Stimulated activated CD8-positive, alpha-beta memory T cell treated with anti-CD3 and anti-CD28 coated beads, Interleukin-12 subunit alpha, Interleukin-12 subunit beta, amount 100 ng/mL, for 1 hour (primary cell): Measurements from ENCODE around the gene TP53I3.
"Not testable (repeated sequence)": the region's sequence is repeated elsewhere in the genome, so short reads cannot be mapped to it uniquely, and the experiment has no call there.

Experiments
- DNase-seq: peaks from one replicate; pipeline ENCODE4 v3.0.0-alpha.2; 2020; ENCODE audit warnings: low read depth

TP53I3 gene

GRCh38 chr2:24054366-24055010 is 30.1 kb downstream of the TP53I3 start:
- no peak for DNase-seq

GRCh38 chr2:24052951-24053350 is 31.7 kb downstream of the TP53I3 start:
- no peak for DNase-seq

- DNase-seq: no peak
Observed at GRCh38 chr2:24051833-24052232, 32.8 kb downstream of the TP53I3 start.

GRCh38 chr2:24050041-24050979 is 34.3 kb downstream of the TP53I3 start:
- DNase-seq: no peak

GRCh38 chr2:24049485-24050021 is 35.1 kb downstream of the TP53I3 start, which contains the start of gene FKBP1B:
Gene FKBP1B (plus strand): TSS chr2:24049741. CDS start chr2:24049850, 109 bp downstream.
- DNase-seq: peak; percentile 30

GRCh38 chr2:24048769-24049484 is 35.7 kb downstream of the TP53I3 start:
- DNase-seq: no peak

- DNase-seq: no peak
Observed at GRCh38 chr2:24047703-24048033, 37.0 kb downstream of the TP53I3 start.

GRCh38 chr2:24046930-24047702 is 37.5 kb downstream of the TP53I3 start, which contains the start of gene WDCP:
Gene WDCP (minus strand): TSS chr2:24047391. CDS start chr2:24039494, 7,897 bp downstream.
- peak; percentile 91 for DNase-seq

- no peak for DNase-seq
Observed at GRCh38 chr2:24046599-24046929, 38.1 kb downstream of the TP53I3 start.

- DNase-seq: no peak
Observed at GRCh38 chr2:24045511-24046508, 38.8 kb downstream of the TP53I3 start.

GRCh38 chr2:24043133-24043532 is 41.5 kb downstream of the TP53I3 start:
- not testable (repeated sequence) for DNase-seq

GRCh38 chr2:24040511-24040910 is 44.1 kb downstream of the TP53I3 start:
- DNase-seq: no peak

GRCh38 chr2:24038786-24039499 is 45.7 kb downstream of the TP53I3 start:
- no peak for DNase-seq
